ENCODE data around the gene CRYBG3.

CRYBG3 gene

GRCh38 chr3:97901313-97902248 lies 79.8 kb downstream of the CRYBG3 start:
- no peak for TF ChIP-seq TAF1 (IDR thresholded peaks at IDR 0.05; ENCODE audit: low read depth)
- TF ChIP-seq ZBTB7A (IDR thresholded peaks at IDR 0.05; ENCODE audit: low read depth): no peak
- no peak for TF ChIP-seq NFIC (IDR thresholded peaks at IDR 0.05)
- no peak for TF ChIP-seq RAD21 (IDR thresholded peaks at IDR 0.05; ENCODE audit: low read depth)
- TF ChIP-seq TCF12 (IDR thresholded peaks at IDR 0.05; ENCODE audit: low read depth): no peak
- no peak for TF ChIP-seq YY1 (IDR thresholded peaks at IDR 0.05; ENCODE audit: low read depth)
- TF ChIP-seq TEAD4 (IDR thresholded peaks at IDR 0.05): no peak
- TF ChIP-seq REST (IDR thresholded peaks at IDR 0.05; ENCODE audit: low read depth): no peak
- TF ChIP-seq EP300 (IDR thresholded peaks at IDR 0.05; ENCODE audit: borderline replicate concordance): no peak
- no peak for TF ChIP-seq MAX (IDR thresholded peaks at IDR 0.05)
- TF ChIP-seq CREB1 (IDR thresholded peaks at IDR 0.05; ENCODE audit: low read depth): no peak
- no peak for TF ChIP-seq CEBPB (IDR thresholded peaks at IDR 0.05)

- TF ChIP-seq EP300 (IDR thresholded peaks at IDR 0.05; ENCODE audit: borderline replicate concordance) (no peak), EGR1 (IDR thresholded peaks at IDR 0.05) (no peak), TCF12 (IDR thresholded peaks at IDR 0.05; ENCODE audit: low read depth) (no peak), CREB1 (IDR thresholded peaks at IDR 0.05; ENCODE audit: low read depth) (no peak), TAF1 (IDR thresholded peaks at IDR 0.05; ENCODE audit: low read depth) (no peak), TEAD4 (IDR thresholded peaks at IDR 0.05) (no peak), RAD21 (IDR thresholded peaks at IDR 0.05; ENCODE audit: low read depth) (no peak), REST (IDR thresholded peaks at IDR 0.05; ENCODE audit: low read depth) (no peak), YY1 (IDR thresholded peaks at IDR 0.05; ENCODE audit: low read depth) (no peak), ZBTB7A (IDR thresholded peaks at IDR 0.05; ENCODE audit: low read depth) (no peak), CEBPB (IDR thresholded peaks at IDR 0.05) (no peak), MAX (IDR thresholded peaks at IDR 0.05) (no peak), FOXM1 (IDR thresholded peaks at IDR 0.05; ENCODE audit: borderline replicate concordance, low read depth) (no peak), USF1 (IDR thresholded peaks at IDR 0.05) (no peak), NFIC (IDR thresholded peaks at IDR 0.05) (no peak)
Observed at GRCh38 chr3:97910931-97911351, 89.1 kb downstream of the CRYBG3 start.

- TF ChIP-seq YY1 (IDR thresholded peaks at IDR 0.05; ENCODE audit: low read depth) (no peak), CEBPB (IDR thresholded peaks at IDR 0.05) (no peak), EP300 (IDR thresholded peaks at IDR 0.05; ENCODE audit: borderline replicate concordance) (no peak), ZBTB7A (IDR thresholded peaks at IDR 0.05; ENCODE audit: low read depth) (no peak), TCF12 (IDR thresholded peaks at IDR 0.05; ENCODE audit: low read depth) (no peak)
Observed at GRCh38 chr3:97911459-97911858, 89.6 kb downstream of the CRYBG3 start.

GRCh38 chr3:97914388-97914787 lies 92.6 kb downstream of the CRYBG3 start:
- TF ChIP-seq TEAD4 (IDR thresholded peaks at IDR 0.05) (peak; percentile 62), FOXM1 (IDR thresholded peaks at IDR 0.05; ENCODE audit: borderline replicate concordance, low read depth) (no peak), CEBPB (IDR thresholded peaks at IDR 0.05) (no peak), RAD21 (IDR thresholded peaks at IDR 0.05; ENCODE audit: low read depth) (no peak), TAF1 (IDR thresholded peaks at IDR 0.05; ENCODE audit: low read depth) (no peak), CREB1 (IDR thresholded peaks at IDR 0.05; ENCODE audit: low read depth) (no peak), REST (IDR thresholded peaks at IDR 0.05; ENCODE audit: low read depth) (no peak), EP300 (IDR thresholded peaks at IDR 0.05; ENCODE audit: borderline replicate concordance) (no peak), EGR1 (IDR thresholded peaks at IDR 0.05) (no peak), NFIC (IDR thresholded peaks at IDR 0.05) (peak; percentile 59; the same call in 1 of the 2 replicates), ZBTB7A (IDR thresholded peaks at IDR 0.05; ENCODE audit: low read depth) (no peak), TCF12 (IDR thresholded peaks at IDR 0.05; ENCODE audit: low read depth) (no peak), USF1 (IDR thresholded peaks at IDR 0.05) (no peak), YY1 (IDR thresholded peaks at IDR 0.05; ENCODE audit: low read depth) (peak; percentile 68; the same call in 1 of the 2 replicates), MAX (IDR thresholded peaks at IDR 0.05) (no peak)
